GM12891 (cell line): ENCODE results near the gene MACO1.

ENCODE experiments used
- PAX5 ChIP-seq: IDR thresholded peaks from 2 replicates; pipeline ENCODE4 v1.6.1; 2011; ENCODE audit warnings: low read length, moderate library complexity, mild to moderate bottlenecking; ENCODE audit not compliant: insufficient read depth, severe bottlenecking
- POLR2A ChIP-seq: IDR thresholded peaks from 2 replicates; pipeline ENCODE4 v1.6.1; 2011; ENCODE audit warnings: low read depth, low read length, control low read depth
- POLR2AphosphoS5 ChIP-seq: IDR thresholded peaks from 2 replicates; pipeline ENCODE4 v1.6.1; 2011; ENCODE audit warnings: low read depth, low read length, control low read depth
- POU2F2 ChIP-seq: IDR thresholded peaks from 2 replicates; pipeline ENCODE4 v1.6.1; 2011; ENCODE audit warnings: low read depth, mild to moderate bottlenecking, control low read depth, low read length, moderate library complexity
- TAF1 ChIP-seq: IDR thresholded peaks from 2 replicates; pipeline ENCODE4 v1.6.1; 2011; ENCODE audit warnings: low read depth, low read length, control low read depth

GRCh38 chr1:25526753-25527152, 96.1 kb downstream of the MACO1 start:
- TF ChIP-seq TAF1 = no peak
- TF ChIP-seq POLR2AphosphoS5 = no peak
- TF ChIP-seq POU2F2 = no peak
- no peak for TF ChIP-seq POLR2A
- TF ChIP-seq PAX5 = no peak
